ENCODE results near the gene TMTC1. TPM values are rescaled to one million over a fixed set of nuclear protein-coding genes. Genes with fewer than 3 reads are reported as not detected.

The TMTC1 gene
- polyA plus RNA-seq, 1 donor (not counting 4 experiments of a cell fraction or from before 2014, with no cell fraction given): 3.7 TPM

DNA sequence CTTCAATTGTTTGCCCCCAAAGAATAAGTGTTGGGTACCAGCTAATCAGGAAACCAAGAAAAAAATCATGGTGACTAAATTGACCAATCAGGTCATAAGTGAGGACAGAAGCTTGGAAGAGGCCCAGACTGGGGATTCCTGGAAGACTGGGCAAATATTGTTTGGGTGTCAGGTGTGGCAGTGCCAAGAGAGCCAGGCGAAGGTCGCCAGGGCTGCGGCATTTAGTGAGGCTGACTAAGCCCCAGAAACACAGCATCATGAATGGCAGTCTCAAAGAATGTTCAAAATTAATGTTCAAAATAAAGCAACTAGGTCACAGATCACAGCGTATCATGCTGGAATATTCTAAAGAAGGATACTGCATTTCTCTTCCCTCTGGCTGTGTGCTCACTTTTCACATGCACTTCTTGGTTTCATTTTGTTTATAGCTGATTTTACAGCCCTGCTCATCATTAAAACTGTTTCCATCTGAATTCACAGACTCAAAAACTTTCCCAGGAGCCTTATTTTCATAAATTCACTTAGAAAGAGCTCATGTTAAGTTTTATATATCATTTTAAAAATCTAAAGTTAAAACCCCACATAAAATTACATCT, 201.0 kb downstream of the TMTC1 start:
- Histone ChIP-seq H3K36me3 (ENCODE audit: control insufficient read depth in 2 of 2, extremely low read depth in 1 of 2, insufficient read depth in 2 of 2, low read length in 2 of 2) (no peaks in the 10 kb centered on the region), H4K20me1 (ENCODE audit: control insufficient read depth, extremely low read depth, insufficient read depth, low read length) (no peaks in the 10 kb centered on the region), H3K79me2 (ENCODE audit: control insufficient read depth, insufficient read depth, low read length) (no peaks in the 10 kb centered on the region), H3K4me3 (ENCODE audit: control insufficient read depth in 2 of 3, extremely low read depth in 1 of 3, insufficient read depth in 2 of 3, low read depth in 1 of 3, low read length in 3 of 3) (no peak overlapping the region), H2AFZ (ENCODE audit: control insufficient read depth, low read length) (no peak overlapping the region), H3K9me1 (ENCODE audit: control insufficient read depth, extremely low read depth, insufficient read depth, low read length) (no peaks in the 10 kb centered on the region), H3K4me1 (ENCODE audit: control insufficient read depth, extremely low read depth, insufficient read depth, low read length) (no peaks in the 10 kb centered on the region), H3K4me2 (ENCODE audit: control insufficient read depth, extremely low read depth, insufficient read depth, low read depth, low read length) (no peak overlapping the region), H3K27me3 (ENCODE audit: control insufficient read depth, extremely low read depth, insufficient read depth, low read length) (no peaks in the 10 kb centered on the region), H3K27ac (ENCODE audit: control insufficient read depth, insufficient read depth, low read length) (no peak overlapping the region), H3K9ac (ENCODE audit: control insufficient read depth, extremely low read depth, insufficient read depth, low read length) (no peak overlapping the region), H3K9me3 (ENCODE audit: control insufficient read depth, low read depth, low read length) (no peaks in the 10 kb centered on the region)
- FAIRE-seq: no peak
- DNase-seq (ENCODE audit: low read depth, low spot score): no peak
- TF ChIP-seq CTCF (optimal IDR thresholded peaks at IDR 0.05 in 1 of 3, IDR thresholded peaks at IDR 0.05 in 1 of 3, conservative IDR thresholded peaks at IDR 0.05 in 1 of 3; ENCODE audit: extremely low read depth in 1 of 3, insufficient read depth in 2 of 3, low read length in 3 of 3) (no peak), EZH2 (IDR thresholded peaks at IDR 0.05; ENCODE audit: low read length) (no peak)
- dilution Hi-C loops (cut with MboI; ENCODE audit: extremely low pct_ligation_motif_present, low sequenced_read_pairs): no loop called here

- no peaks in the 10 kb centered on the region for H3K36me3 ChIP-seq (ENCODE audit: control insufficient read depth in 2 of 2, extremely low read depth in 1 of 2, insufficient read depth in 2 of 2, low read length in 2 of 2)
- no peaks in the 10 kb centered on the region for H3K27me3 ChIP-seq (ENCODE audit: control insufficient read depth, extremely low read depth, insufficient read depth, low read length)
- no peak overlapping the region for H3K27ac ChIP-seq (ENCODE audit: control insufficient read depth, insufficient read depth, low read length)
- H3K9me1 ChIP-seq (ENCODE audit: control insufficient read depth, extremely low read depth, insufficient read depth, low read length): no peaks in the 10 kb centered on the region
- TF ChIP-seq EZH2 (IDR thresholded peaks at IDR 0.05; ENCODE audit: low read length) (no peak), CTCF (optimal IDR thresholded peaks at IDR 0.05 in 1 of 3, IDR thresholded peaks at IDR 0.05 in 1 of 3, conservative IDR thresholded peaks at IDR 0.05 in 1 of 3; ENCODE audit: extremely low read depth in 1 of 3, insufficient read depth in 2 of 3, low read length in 3 of 3) (no peak)
- no peaks in the 10 kb centered on the region for H4K20me1 ChIP-seq (ENCODE audit: control insufficient read depth, extremely low read depth, insufficient read depth, low read length)
- H3K4me3 ChIP-seq (ENCODE audit: control insufficient read depth in 2 of 3, extremely low read depth in 1 of 3, insufficient read depth in 2 of 3, low read depth in 1 of 3, low read length in 3 of 3): no peak overlapping the region
- no peak overlapping the region for H3K9ac ChIP-seq (ENCODE audit: control insufficient read depth, extremely low read depth, insufficient read depth, low read length)
- no peaks in the 10 kb centered on the region for H3K9me3 ChIP-seq (ENCODE audit: control insufficient read depth, low read depth, low read length)
- DNase-seq (ENCODE audit: low read depth, low spot score): no peak
- dilution Hi-C loops (cut with MboI; ENCODE audit: extremely low pct_ligation_motif_present, low sequenced_read_pairs): no loop called here
- no peaks in the 10 kb centered on the region for H3K79me2 ChIP-seq (ENCODE audit: control insufficient read depth, insufficient read depth, low read length)
- H2AFZ ChIP-seq (ENCODE audit: control insufficient read depth, low read length): no peak overlapping the region
- no peaks in the 10 kb centered on the region for H3K4me1 ChIP-seq (ENCODE audit: control insufficient read depth, extremely low read depth, insufficient read depth, low read length)
- no peak for FAIRE-seq
- no peak overlapping the region for H3K4me2 ChIP-seq (ENCODE audit: control insufficient read depth, extremely low read depth, insufficient read depth, low read depth, low read length)
Observed at GRCh38 chr12:29582146-29582545, 201.6 kb downstream of the TMTC1 start.
